HEK293 (cell line): ENCODE measurements around the gene S100A1.

Experiments
- CTCF ChIA-PET: fragments of 350-600 bp; formaldehyde crosslinking; extraction: SDS; loops from one replicate; lab custom pipeline; 2021; ENCODE audit warnings: antibody characterized with exemption; lab: Yijun Ruan, JAX
- POLR2A ChIA-PET: fragments of 300-600 bp; formaldehyde crosslinking; extraction: SDS; loops from one replicate; lab custom pipeline; 2020; ENCODE audit warnings: antibody characterized with exemption, inconsistent platforms; lab: Yijun Ruan, JAX
- H3K27ac ChIP-seq: fragments of 200-500 bp; sonication (Bioruptor generic); 2 replicates; pipeline ENCODE4 v1.5.1; 2014; ENCODE audit warnings: low read depth, low read length, control low read depth, inconsistent platforms; ENCODE audit errors: extremely low read depth
- H3K36me3 ChIP-seq, 2 experiments: fragments of 200-500 bp in 1 of 2; sonication (Bioruptor generic) in 1 of 2; 1 replicate in 1 of 2; 2 replicates in 1 of 2; pipeline ENCODE4 v1.5.1; 2014 to 2017; ENCODE audit warnings: inconsistent platforms in 2 of 2, low read length in 2 of 2; ENCODE audit not compliant: control insufficient read depth in 2 of 2, insufficient read depth in 1 of 2
- H3K4me1 ChIP-seq: fragments of 200-500 bp; sonication (Bioruptor generic); 2 replicates; pipeline ENCODE4 v1.5.1; 2014; ENCODE audit warnings: mild to moderate bottlenecking, low read length, inconsistent platforms; ENCODE audit not compliant: control insufficient read depth, insufficient read depth
- H3K4me3 ChIP-seq: 2 replicates; pipeline ENCODE4 v1.5.1; 2011; ENCODE audit warnings: low read depth, mild to moderate bottlenecking, control low read depth, low read length, moderate library complexity
- H3K9me3 ChIP-seq: fragments of 200-500 bp; sonication (Bioruptor generic); 2 replicates; pipeline ENCODE4 v1.5.1; 2014; ENCODE audit warnings: low read depth, low read length, inconsistent platforms; ENCODE audit not compliant: control insufficient read depth, insufficient read depth
- KLF7 ChIP-seq: fragments of 450-650 bp; formaldehyde crosslinking; IDR thresholded peaks from 2 replicates; pipeline ENCODE4 v1.5.1; 2016; ENCODE audit warnings: missing biosample characterization, missing genetic modification characterization, borderline replicate concordance
- ZNF169 ChIP-seq: fragments of 450-650 bp; formaldehyde crosslinking; IDR thresholded peaks from 2 replicates; pipeline ENCODE4 v1.5.1; 2016; ENCODE audit warnings: missing biosample characterization, missing genetic modification characterization
- ZNF426 ChIP-seq: fragments of 450-650 bp; formaldehyde crosslinking; IDR thresholded peaks from 2 replicates; pipeline ENCODE4 v1.5.1; 2017; ENCODE audit warnings: missing biosample characterization, missing genetic modification characterization, mild to moderate bottlenecking, inconsistent platforms, moderate library complexity
- ZNF473 ChIP-seq: fragments of 450-650 bp; formaldehyde crosslinking; IDR thresholded peaks from 2 replicates; pipeline ENCODE4 v1.5.1; 2017; ENCODE audit warnings: missing biosample characterization, missing genetic modification characterization
- TF ChIP-seq, protein P1 (sequence below): fragments of 450-650 bp; formaldehyde crosslinking; IDR thresholded peaks from 2 replicates; pipeline ENCODE4 v1.5.0; 2017; ENCODE audit warnings: missing biosample characterization, missing genetic modification characterization, borderline replicate concordance
- TF ChIP-seq, protein P2 (sequence below): fragments of 450-650 bp; formaldehyde crosslinking; IDR thresholded peaks from 2 replicates; pipeline ENCODE4 v1.5.1; 2016; ENCODE audit warnings: missing biosample characterization, missing genetic modification characterization
- TF ChIP-seq, protein P3 (sequence below): fragments of 450-650 bp; formaldehyde crosslinking; IDR thresholded peaks from 2 replicates; pipeline ENCODE4 v1.5.1; 2016; ENCODE audit warnings: missing biosample characterization, missing genetic modification characterization
- TF ChIP-seq, protein P4 (sequence below): fragments of 450-650 bp; formaldehyde crosslinking; conservative IDR thresholded peaks from 2 replicates; pipeline ENCODE4 v1.5.1; 2016; ENCODE audit warnings: low read depth, missing biosample characterization, missing genetic modification characterization
- TF ChIP-seq, protein P5 (sequence below): fragments of 450-650 bp; formaldehyde crosslinking; IDR thresholded peaks from 2 replicates; pipeline ENCODE4 v1.5.1; 2016; ENCODE audit warnings: missing biosample characterization, missing genetic modification characterization, borderline replicate concordance

Gene S100A1

DNA sequence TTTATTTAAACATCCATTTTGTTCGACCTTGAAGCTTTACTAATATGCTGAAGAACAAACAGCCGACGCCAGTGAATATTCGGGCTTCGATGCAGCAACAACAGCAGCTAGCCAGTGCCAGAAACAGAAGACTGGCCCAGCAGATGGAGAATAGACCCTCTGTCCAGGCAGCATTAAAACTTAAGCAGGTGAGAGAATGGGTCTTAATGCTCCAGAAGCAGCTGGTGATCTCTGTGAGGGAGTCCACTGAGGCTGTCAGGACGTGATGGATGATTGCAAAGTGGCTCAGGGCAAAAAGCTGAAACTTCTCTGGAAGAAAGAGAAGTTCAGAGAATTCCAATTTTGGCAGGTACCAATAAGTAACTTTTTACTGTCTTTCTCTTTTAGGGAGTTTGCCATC lies 10.0 kb downstream of the S100A1 start:
- Histone ChIP-seq H3K4me3 (no peak overlapping the region), H3K27ac (no peak overlapping the region), H3K9me3 (no peaks in the 10 kb centered on the region), H3K36me3 (peaks cover 61 to 79% of the 10 kb centered on the region in 2 experiments), H3K4me1 (no peaks in the 10 kb centered on the region)
- CTCF ChIA-PET: interaction anchor here (0.6 to 2.0 kb wide), 4 partner anchors 8 to 127 kb away, joined by 3 to 9 read pairs (median 5); partner anchors contain the start of gene S100A13
- TF ChIP-seq KLF7: no peak
- TF ChIP-seq, protein P1, sequence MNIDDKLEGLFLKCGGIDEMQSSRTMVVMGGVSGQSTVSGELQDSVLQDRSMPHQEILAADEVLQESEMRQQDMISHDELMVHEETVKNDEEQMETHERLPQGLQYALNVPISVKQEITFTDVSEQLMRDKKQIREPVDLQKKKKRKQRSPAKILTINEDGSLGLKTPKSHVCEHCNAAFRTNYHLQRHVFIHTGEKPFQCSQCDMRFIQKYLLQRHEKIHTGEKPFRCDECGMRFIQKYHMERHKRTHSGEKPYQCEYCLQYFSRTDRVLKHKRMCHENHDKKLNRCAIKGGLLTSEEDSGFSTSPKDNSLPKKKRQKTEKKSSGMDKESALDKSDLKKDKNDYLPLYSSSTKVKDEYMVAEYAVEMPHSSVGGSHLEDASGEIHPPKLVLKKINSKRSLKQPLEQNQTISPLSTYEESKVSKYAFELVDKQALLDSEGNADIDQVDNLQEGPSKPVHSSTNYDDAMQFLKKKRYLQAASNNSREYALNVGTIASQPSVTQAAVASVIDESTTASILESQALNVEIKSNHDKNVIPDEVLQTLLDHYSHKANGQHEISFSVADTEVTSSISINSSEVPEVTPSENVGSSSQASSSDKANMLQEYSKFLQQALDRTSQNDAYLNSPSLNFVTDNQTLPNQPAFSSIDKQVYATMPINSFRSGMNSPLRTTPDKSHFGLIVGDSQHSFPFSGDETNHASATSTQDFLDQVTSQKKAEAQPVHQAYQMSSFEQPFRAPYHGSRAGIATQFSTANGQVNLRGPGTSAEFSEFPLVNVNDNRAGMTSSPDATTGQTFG (tag by site-specific recombination): no peak
- TF ChIP-seq, protein P2, sequence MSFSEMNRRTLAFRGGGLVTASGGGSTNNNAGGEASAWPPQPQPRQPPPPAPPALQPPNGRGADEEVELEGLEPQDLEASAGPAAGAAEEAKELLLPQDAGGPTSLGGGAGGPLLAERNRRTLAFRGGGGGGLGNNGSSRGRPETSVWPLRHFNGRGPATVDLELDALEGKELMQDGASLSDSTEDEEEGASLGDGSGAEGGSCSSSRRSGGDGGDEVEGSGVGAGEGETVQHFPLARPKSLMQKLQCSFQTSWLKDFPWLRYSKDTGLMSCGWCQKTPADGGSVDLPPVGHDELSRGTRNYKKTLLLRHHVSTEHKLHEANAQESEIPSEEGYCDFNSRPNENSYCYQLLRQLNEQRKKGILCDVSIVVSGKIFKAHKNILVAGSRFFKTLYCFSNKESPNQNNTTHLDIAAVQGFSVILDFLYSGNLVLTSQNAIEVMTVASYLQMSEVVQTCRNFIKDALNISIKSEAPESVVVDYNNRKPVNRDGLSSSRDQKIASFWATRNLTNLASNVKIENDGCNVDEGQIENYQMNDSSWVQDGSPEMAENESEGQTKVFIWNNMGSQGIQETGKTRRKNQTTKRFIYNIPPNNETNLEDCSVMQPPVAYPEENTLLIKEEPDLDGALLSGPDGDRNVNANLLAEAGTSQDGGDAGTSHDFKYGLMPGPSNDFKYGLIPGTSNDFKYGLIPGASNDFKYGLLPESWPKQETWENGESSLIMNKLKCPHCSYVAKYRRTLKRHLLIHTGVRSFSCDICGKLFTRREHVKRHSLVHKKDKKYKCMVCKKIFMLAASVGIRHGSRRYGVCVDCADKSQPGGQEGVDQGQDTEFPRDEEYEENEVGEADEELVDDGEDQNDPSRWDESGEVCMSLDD (tag by site-specific recombination): no peak
- TF ChIP-seq, protein P3, sequence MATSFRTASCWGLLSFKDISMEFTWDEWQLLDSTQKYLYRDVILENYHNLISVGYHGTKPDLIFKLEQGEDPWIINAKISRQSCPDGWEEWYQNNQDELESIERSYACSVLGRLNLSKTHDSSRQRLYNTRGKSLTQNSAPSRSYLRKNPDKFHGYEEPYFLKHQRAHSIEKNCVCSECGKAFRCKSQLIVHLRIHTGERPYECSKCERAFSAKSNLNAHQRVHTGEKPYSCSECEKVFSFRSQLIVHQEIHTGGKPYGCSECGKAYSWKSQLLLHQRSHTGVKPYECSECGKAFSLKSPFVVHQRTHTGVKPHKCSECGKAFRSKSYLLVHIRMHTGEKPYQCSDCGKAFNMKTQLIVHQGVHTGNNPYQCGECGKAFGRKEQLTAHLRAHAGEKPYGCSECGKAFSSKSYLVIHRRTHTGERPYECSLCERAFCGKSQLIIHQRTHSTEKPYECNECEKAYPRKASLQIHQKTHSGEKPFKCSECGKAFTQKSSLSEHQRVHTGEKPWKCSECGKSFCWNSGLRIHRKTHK (tag by site-specific recombination): no peak
- TF ChIP-seq, protein P4, sequence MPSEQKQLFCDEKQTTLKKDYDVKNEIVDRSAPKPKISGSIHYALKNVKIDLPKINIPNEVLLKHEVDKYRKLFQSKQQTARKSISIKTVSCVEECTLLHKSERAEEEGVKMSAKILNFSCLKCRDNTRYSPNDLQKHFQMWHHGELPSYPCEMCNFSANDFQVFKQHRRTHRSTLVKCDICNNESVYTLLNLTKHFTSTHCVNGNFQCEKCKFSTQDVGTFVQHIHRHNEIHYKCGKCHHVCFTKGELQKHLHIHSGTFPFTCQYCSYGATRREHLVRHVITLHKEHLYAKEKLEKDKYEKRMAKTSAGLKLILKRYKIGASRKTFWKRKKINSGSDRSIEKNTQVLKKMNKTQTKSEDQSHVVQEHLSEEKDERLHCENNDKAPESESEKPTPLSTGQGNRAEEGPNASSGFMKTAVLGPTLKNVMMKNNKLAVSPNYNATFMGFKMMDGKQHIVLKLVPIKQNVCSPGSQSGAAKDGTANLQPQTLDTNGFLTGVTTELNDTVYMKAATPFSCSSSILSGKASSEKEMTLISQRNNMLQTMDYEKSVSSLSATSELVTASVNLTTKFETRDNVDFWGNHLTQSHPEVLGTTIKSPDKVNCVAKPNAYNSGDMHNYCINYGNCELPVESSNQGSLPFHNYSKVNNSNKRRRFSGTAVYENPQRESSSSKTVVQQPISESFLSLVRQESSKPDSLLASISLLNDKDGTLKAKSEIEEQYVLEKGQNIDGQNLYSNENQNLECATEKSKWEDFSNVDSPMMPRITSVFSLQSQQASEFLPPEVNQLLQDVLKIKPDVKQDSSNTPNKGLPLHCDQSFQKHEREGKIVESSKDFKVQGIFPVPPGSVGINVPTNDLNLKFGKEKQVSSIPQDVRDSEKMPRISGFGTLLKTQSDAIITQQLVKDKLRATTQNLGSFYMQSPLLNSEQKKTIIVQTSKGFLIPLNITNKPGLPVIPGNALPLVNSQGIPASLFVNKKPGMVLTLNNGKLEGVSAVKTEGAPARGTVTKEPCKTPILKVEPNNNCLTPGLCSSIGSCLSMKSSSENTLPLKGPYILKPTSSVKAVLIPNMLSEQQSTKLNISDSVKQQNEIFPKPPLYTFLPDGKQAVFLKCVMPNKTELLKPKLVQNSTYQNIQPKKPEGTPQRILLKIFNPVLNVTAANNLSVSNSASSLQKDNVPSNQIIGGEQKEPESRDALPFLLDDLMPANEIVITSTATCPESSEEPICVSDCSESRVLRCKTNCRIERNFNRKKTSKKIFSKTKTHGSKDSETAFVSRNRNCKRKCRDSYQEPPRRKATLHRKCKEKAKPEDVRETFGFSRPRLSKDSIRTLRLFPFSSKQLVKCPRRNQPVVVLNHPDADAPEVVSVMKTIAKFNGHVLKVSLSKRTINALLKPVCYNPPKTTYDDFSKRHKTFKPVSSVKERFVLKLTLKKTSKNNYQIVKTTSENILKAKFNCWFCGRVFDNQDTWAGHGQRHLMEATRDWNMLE (tag by site-specific recombination): no peak
- TF ChIP-seq, protein P5, sequence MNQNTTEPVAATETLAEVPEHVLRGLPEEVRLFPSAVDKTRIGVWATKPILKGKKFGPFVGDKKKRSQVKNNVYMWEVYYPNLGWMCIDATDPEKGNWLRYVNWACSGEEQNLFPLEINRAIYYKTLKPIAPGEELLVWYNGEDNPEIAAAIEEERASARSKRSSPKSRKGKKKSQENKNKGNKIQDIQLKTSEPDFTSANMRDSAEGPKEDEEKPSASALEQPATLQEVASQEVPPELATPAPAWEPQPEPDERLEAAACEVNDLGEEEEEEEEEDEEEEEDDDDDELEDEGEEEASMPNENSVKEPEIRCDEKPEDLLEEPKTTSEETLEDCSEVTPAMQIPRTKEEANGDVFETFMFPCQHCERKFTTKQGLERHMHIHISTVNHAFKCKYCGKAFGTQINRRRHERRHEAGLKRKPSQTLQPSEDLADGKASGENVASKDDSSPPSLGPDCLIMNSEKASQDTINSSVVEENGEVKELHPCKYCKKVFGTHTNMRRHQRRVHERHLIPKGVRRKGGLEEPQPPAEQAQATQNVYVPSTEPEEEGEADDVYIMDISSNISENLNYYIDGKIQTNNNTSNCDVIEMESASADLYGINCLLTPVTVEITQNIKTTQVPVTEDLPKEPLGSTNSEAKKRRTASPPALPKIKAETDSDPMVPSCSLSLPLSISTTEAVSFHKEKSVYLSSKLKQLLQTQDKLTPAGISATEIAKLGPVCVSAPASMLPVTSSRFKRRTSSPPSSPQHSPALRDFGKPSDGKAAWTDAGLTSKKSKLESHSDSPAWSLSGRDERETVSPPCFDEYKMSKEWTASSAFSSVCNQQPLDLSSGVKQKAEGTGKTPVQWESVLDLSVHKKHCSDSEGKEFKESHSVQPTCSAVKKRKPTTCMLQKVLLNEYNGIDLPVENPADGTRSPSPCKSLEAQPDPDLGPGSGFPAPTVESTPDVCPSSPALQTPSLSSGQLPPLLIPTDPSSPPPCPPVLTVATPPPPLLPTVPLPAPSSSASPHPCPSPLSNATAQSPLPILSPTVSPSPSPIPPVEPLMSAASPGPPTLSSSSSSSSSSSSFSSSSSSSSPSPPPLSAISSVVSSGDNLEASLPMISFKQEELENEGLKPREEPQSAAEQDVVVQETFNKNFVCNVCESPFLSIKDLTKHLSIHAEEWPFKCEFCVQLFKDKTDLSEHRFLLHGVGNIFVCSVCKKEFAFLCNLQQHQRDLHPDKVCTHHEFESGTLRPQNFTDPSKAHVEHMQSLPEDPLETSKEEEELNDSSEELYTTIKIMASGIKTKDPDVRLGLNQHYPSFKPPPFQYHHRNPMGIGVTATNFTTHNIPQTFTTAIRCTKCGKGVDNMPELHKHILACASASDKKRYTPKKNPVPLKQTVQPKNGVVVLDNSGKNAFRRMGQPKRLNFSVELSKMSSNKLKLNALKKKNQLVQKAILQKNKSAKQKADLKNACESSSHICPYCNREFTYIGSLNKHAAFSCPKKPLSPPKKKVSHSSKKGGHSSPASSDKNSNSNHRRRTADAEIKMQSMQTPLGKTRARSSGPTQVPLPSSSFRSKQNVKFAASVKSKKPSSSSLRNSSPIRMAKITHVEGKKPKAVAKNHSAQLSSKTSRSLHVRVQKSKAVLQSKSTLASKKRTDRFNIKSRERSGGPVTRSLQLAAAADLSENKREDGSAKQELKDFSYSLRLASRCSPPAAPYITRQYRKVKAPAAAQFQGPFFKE (tag by site-specific recombination): no peak
- TF ChIP-seq ZNF473 (tag by site-specific recombination): no peak
- TF ChIP-seq ZNF426: no peak
- TF ChIP-seq ZNF169 (tag by site-specific recombination): no peak
- POLR2A ChIA-PET: interaction anchor here (1.1 to 1.2 kb wide), 3 partner anchors 10 to 325 kb away, joined by 3 to 7 read pairs (median 4); partner anchors contain the start of gene SLC39A1
